LNCAP (cell line): ENCODE data around the gene C11orf52.

Experiments used
- TF ChIP-seq, protein P1 (sequence below): fragments of 450-650 bp; IDR thresholded peaks from 2 replicates; pipeline ENCODE4 v1.5.1; 2017; ENCODE audit warnings: mild to moderate bottlenecking

C11orf52 gene

DNA sequence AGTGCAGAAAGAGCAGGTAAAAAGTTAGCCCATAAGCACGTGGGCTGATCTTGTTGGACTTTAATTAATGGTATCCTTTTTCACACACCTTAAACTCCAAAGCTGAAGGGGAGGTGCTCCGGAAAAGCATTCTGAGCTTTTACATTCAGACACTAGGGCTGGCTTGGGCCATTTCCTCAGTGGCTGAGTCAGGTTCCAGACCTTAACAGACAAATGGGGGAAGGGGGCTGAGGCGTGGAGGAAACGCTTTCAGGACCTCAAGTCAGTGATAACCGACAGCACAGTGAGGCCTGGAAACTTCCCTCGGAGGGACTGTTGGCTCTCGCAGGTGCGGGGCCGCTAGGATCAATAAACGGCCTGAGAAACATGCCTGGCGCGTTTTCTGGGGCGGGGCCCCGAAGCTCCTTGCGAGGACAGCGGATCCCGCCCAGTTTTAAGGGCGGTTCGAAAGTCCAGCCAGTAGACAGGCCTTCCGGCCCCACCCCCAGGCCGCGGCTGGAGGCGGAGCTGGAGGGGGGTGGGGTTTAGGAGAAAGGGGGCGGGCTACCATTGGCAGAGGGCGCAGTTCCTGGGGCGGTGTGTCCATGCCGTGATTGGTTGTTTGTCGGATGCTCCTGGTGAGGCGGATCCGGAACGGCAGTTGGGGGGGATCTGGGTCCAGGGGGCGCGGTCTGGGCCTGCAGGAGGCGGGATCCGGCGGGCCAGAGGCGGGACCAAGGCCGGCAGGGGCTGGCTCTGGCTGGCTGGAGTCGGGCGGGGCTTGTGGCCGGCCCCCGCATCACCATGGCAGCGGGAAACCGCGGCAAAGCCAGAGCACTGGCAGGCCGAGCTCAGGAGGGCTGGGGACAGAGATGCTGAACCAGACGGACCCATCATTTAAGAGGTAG, 8.0 kb downstream of the C11orf52 start:
- TF ChIP-seq, protein P1, sequence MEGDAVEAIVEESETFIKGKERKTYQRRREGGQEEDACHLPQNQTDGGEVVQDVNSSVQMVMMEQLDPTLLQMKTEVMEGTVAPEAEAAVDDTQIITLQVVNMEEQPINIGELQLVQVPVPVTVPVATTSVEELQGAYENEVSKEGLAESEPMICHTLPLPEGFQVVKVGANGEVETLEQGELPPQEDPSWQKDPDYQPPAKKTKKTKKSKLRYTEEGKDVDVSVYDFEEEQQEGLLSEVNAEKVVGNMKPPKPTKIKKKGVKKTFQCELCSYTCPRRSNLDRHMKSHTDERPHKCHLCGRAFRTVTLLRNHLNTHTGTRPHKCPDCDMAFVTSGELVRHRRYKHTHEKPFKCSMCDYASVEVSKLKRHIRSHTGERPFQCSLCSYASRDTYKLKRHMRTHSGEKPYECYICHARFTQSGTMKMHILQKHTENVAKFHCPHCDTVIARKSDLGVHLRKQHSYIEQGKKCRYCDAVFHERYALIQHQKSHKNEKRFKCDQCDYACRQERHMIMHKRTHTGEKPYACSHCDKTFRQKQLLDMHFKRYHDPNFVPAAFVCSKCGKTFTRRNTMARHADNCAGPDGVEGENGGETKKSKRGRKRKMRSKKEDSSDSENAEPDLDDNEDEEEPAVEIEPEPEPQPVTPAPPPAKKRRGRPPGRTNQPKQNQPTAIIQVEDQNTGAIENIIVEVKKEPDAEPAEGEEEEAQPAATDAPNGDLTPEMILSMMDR: no peak

DNA sequence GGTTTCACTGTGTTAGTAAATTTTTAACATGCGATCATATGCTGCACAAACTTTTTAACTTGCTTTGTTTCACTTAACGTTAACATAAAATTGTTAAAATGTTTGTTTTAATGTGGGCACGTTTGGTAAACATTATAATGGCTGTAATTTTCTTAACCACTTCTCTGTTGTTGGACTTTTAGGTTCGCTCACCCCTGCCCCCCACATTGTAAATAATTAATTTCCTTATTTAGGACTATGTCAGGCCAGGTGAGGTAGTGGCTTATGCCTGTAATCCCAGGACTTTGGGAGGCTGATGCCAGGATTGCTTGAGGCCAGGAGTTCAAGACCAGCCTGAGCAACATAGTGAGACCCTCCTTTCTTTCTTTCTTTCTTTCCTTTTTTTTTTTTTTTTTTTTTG, 11.8 kb downstream of the C11orf52 start:
- TF ChIP-seq, protein P1: no peak

DNA sequence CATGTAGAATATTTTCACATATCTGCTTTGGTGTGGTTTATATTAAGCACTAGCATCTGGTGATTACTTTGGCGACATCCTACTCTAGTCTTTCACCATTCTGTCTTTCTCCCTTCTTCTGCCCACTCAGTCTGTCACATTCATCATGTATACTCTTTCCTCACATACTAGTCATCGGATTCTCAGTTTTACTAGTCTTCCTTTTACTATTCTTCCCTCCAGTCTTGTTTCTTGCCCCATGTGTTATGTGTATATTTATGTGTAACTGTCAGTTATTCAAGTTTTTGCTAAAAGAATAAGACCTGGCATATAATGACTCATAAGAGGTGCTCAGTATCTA, 13.9 kb downstream of the C11orf52 start:
- TF ChIP-seq, protein P1: no peak

DNA sequence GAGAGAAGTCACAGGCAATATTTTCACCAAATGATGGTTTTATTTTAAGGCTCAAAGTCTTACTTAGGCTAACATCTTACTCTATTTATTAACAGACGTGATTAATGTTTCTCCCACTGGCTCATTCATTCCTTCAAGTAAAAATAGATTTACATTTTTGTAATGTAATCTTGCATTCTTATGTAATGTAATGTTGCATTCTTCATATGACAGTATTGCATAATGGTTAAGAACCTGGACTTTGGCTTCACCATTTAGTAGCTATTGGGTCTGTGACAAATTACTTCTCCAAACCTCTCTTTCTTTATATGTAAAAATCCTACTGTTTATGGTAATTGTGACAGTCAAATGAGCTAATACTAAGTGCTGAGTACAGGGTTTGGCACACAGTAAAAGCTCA, 15.2 kb downstream of the C11orf52 start:
- TF ChIP-seq, protein P1: no peak

DNA sequence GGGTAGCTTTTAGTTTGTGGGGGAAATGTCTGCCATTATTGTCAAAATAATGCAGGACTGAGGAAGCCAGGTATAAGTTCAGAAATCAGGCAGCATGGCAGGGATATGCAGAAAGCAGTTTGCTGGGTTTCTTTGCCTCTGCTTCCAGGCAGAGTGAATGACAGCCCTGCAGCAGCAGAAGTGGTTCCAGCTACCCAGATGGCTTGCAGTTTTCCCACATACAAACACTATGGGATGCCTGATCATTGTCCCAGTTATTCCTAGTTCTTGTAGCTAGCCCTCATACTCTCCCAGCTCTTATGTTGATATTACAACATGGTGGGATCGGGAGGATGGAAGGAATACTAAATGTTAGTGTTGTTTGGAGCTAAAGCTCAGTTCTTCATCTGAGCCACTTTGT, 15.6 kb downstream of the C11orf52 start:
- TF ChIP-seq, protein P1: no peak

DNA sequence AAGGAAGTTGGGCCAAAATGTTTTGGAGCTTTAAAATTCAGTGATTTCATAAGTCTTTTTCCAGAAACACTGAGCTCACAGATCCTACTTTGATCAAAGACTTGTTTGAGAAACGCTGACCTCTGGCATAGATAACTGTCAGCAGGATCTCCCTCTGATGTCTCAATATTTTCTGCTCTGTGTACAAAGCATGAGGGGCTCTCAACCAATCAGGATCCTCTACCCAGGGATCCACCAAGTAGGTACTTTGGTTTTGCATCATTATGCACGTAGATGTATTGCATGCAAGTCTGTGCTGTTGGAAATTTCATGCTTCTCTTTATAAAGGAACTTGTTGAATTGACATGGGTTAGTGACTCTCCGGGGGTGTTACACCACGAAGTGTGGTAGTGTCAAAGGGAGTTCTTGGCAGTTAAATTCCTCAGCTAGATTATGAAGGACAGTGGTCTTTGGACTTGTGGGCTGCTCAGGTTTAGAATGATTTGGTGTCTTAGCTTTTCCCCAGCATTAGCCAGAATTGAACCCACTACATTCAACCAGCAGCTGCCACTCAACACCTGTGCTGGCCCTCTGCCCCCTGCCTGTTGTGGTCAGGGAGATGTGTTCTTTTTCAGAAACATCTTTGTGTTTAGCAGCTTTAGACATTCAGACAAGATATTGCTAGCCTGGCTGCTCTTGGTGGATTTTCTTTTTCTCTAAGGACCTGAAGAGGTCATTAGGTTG, 16.8 kb downstream of the C11orf52 start:
- TF ChIP-seq, protein P1: no peak

DNA sequence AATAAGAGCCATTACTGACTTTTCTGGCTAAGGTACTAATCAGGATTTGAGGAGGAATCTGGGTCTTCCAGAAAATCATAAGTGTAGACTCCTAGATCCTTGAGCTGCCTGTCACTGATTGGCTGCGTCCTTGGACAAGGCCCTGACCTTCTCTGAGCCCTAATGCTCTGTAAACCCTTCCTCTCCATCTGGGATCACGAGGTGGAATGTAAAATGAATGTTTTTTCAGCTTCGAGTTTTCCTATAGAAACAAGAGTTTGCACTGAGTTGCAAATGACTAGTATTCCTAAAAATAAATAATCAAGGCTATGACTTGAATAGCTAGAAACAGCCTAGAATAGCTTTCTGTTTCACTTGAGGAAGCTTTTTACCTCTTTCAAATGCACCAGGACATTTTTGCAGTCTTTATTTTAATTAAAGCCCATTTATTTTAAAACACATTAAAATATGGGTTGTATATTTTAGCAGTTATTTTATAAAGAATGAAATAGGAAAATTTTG, 17.4 kb downstream of the C11orf52 start:
- TF ChIP-seq, protein P1: no peak
